CD4-positive, alpha-beta T cell (primary cell): ENCODE data around the gene PET100. TPM values are rescaled to one million over a fixed set of nuclear protein-coding genes. Genes with fewer than 3 reads are reported as not detected.
A peak's percentile ranks its signal among the peaks of the same experiment; 100 is the strongest.

Source experiments
- ATAC-seq: fragments of 200-7000 bp; cut with Tn5 transposase; one replicate; pipeline ENCODE4 v1.10.0; 2022; ENCODE audit warnings: mild to moderate bottlenecking; ENCODE audit not compliant: poor library complexity
- CTCF ChIA-PET: fragments of 350-600 bp; sonication (Branson Sonifier 250); formaldehyde crosslinking; loops from one replicate; lab custom pipeline; 2021; ENCODE audit warnings: antibody characterized with exemption, inconsistent platforms; lab: Charles Lee
- POLR2A ChIA-PET: fragments of 350-600 bp; sonication (Branson Sonifier 250); formaldehyde crosslinking; loops from one replicate; lab custom pipeline; 2021; ENCODE audit warnings: antibody characterized with exemption, inconsistent platforms; lab: Charles Lee
- DNase-seq, 14 experiments: peaks; one replicate each; pipeline ENCODE4 v3.0.0-alpha.2; 2013 to 2020; ENCODE audit warnings: mixed read lengths in 2 of 14
- H3K27ac ChIP-seq, 2 donors: one replicate each; pipeline versions ENCODE4 v1.5.1 to v1.7.0; 2013; ENCODE audit warnings: low read length in 2 of 2, low read depth in 1 of 2, mild to moderate bottlenecking in 1 of 2
- H3K27me3 ChIP-seq, 2 experiments: 1 replicate in 1 of 2; 2 replicates in 1 of 2; pipeline versions ENCODE4 v1.6.1 to v1.7.0; 2013; ENCODE audit warnings: low read length in 2 of 2, control low read depth in 1 of 2, mild to moderate bottlenecking in 1 of 2, moderate library complexity in 1 of 2; ENCODE audit not compliant: insufficient read depth in 2 of 2, control insufficient read depth in 1 of 2
- H3K36me3 ChIP-seq: one replicate; pipeline ENCODE4 v1.6.1; 2013; ENCODE audit warnings: low read length, control low read depth; ENCODE audit not compliant: insufficient read depth
- H3K4me1 ChIP-seq: one replicate; pipeline ENCODE4 v1.6.1; 2013; ENCODE audit warnings: low read length, control low read depth; ENCODE audit not compliant: insufficient read depth
- H3K4me3 ChIP-seq: one replicate; pipeline ENCODE4 v1.5.1; 2013; ENCODE audit warnings: mild to moderate bottlenecking, low read length, moderate library complexity
- H3K9me3 ChIP-seq, 2 experiments: 1 replicate in 1 of 2; 2 replicates in 1 of 2; pipeline versions ENCODE4 v1.6.1 to v1.7.0; 2013; ENCODE audit warnings: low read length in 2 of 2, mild to moderate bottlenecking in 2 of 2, control low read depth in 1 of 2, moderate library complexity in 1 of 2; ENCODE audit not compliant: control insufficient read depth in 1 of 2, insufficient read depth in 1 of 2
- H3K27ac Mint-ChIP-seq: one replicate; pipeline ENCODE4 v1.8.0; 2020; ENCODE audit warnings: mixed read lengths
- H3K27me3 Mint-ChIP-seq: one replicate; pipeline ENCODE4 v1.8.0; 2021; ENCODE audit warnings: mixed read lengths
- H3K36me3 Mint-ChIP-seq: one replicate; pipeline ENCODE4 v1.8.0; 2021; ENCODE audit warnings: low read depth, mixed read lengths
- H3K4me1 Mint-ChIP-seq: one replicate; pipeline ENCODE4 v1.8.0; 2021; ENCODE audit warnings: low read depth, mixed read lengths
- H3K4me3 Mint-ChIP-seq: one replicate; pipeline ENCODE4 v1.8.0; 2020; ENCODE audit warnings: mild to moderate bottlenecking, mixed read lengths
- H3K9me3 Mint-ChIP-seq: one replicate; pipeline ENCODE4 v1.8.0; 2020; ENCODE audit warnings: mixed read lengths
- CTCF ChIP-seq: fragments of 200-600 bp; IDR thresholded peaks from one replicate; pipeline ENCODE4 v1.8.0; 2022; ENCODE audit warnings: antibody characterized with exemption, mild to moderate bottlenecking
- intact Hi-C, 2 experiments: fragments of 100-400 bp; cut with DNase I in 1 of 2; cut with micrococcal nuclease in 1 of 2; formaldehyde crosslinking; loops; one replicate each; pipeline versions ENCODE4 v1.15.1 to v1.9.0; 2023 to 2025; cut with DNase I, micrococcal nuclease
- total RNA-seq, 174 experiments: library from RNA in 2 of 174; stranded (reverse) in 2 of 174; gene quantifications; one replicate each; pipeline ENCODE4 v1.2.3 and lab custom pipeline; 2021 to 2026

The PET100 gene
- total RNA-seq, 2 experiments from 2014 or later, result 178 to 188 TPM

- POLR2A ChIA-PET, result interaction anchor here (1.2 kb wide), 1 partner anchor 25 kb away, joined by 3 read pairs; no protein-coding TSS in a partner anchor
- peak overlapping the region; percentile 72 for H3K4me3 Mint-ChIP-seq
- peaks cover 38% of the 10 kb centered on the region for H3K36me3 Mint-ChIP-seq
- Histone ChIP-seq H3K27me3 (no peaks in the 10 kb centered on the region), H3K4me1 (peaks cover 53% of the 10 kb centered on the region), H3K36me3 (peaks cover 21% of the 10 kb centered on the region), H3K9me3 (no peaks in the 10 kb centered on the region), H3K27ac (no peak overlapping the region), H3K4me3 (no peak overlapping the region)
- ATAC-seq, result no peak
- no peak for DNase-seq
- no peak for TF ChIP-seq CTCF
- intact Hi-C loops, result no loop called here
- CTCF ChIA-PET, result no interaction called here
- H3K4me1 Mint-ChIP-seq, result peaks cover 45% of the 10 kb centered on the region
- peak overlapping the region; percentile 68 for H3K27ac Mint-ChIP-seq
- H3K27me3 Mint-ChIP-seq, result no peaks in the 10 kb centered on the region
- no peaks in the 10 kb centered on the region for H3K9me3 Mint-ChIP-seq
These were observed 3.0 kb downstream of the PET100 start for GRCh38 chr19:7632340-7633203.

- Histone ChIP-seq H3K27me3 (no peaks in the 10 kb centered on the region), H3K9me3 (no peaks in the 10 kb centered on the region), H3K4me3 (no peak within 1 kb of the TSS), H3K36me3 (peaks cover 20% of the 10 kb centered on the region), H3K4me1 (peaks cover 53% of the 10 kb centered on the region), H3K27ac (no peak within 1 kb of the TSS)
- Mint-ChIP-seq H3K36me3 (peaks cover 34% of the 10 kb centered on the region), H3K27me3 (no peaks in the 10 kb centered on the region), H3K27ac (peak within 1 kb of the TSS; percentile 90), H3K4me1 (peaks cover 40% of the 10 kb centered on the region), H3K4me3 (peak within 1 kb of the TSS; percentile 72), H3K9me3 (no peaks in the 10 kb centered on the region)
- DNase-seq, result no peak
- no peak for TF ChIP-seq CTCF
- ATAC-seq, result no peak
- ChIA-PET POLR2A (interaction anchor here (1.2 kb wide), 1 partner anchor 24 kb away, joined by 3 read pairs; no protein-coding TSS in a partner anchor), CTCF (no interaction called here)
- intact Hi-C loops, result no loop called here
These were observed 4.1 kb downstream of the PET100 start, which contains the start of gene PCP2 for GRCh38 chr19:7633698-7634097. PCP2 (minus strand) TSS chr19:7633719; CDS start chr19:7633457, 262 bp downstream.

- no peaks in the 10 kb centered on the region for H3K27me3 ChIP-seq
- H3K27ac ChIP-seq, result no peak overlapping the region
- Mint-ChIP-seq H3K4me1 (peaks cover 39% of the 10 kb centered on the region), H3K36me3 (peaks cover 32% of the 10 kb centered on the region), H3K27me3 (no peaks in the 10 kb centered on the region), H3K9me3 (no peaks in the 10 kb centered on the region), H3K4me3 (peak overlapping the region; percentile 90), H3K27ac (peak overlapping the region; percentile 90)
- intact Hi-C loops, result loop anchor here in 1 of 2 experiments (5.0 kb wide), 1 partner anchor 292 kb away; the partner anchor contains the start of gene CTXN1
- DNase-seq (no peak), ATAC-seq (no peak)
- POLR2A ChIA-PET, result no interaction called here
- H3K4me3 ChIP-seq, result no peak overlapping the region
- no peak for TF ChIP-seq CTCF
- H3K4me1 ChIP-seq, result peaks cover 53% of the 10 kb centered on the region
- H3K36me3 ChIP-seq, result peaks cover 29% of the 10 kb centered on the region
- CTCF ChIA-PET, result interaction anchor here (2.1 kb wide), 1 partner anchor 45 kb away, joined by 6 read pairs; the partner anchor contains the start of gene TRAPPC5
- no peaks in the 10 kb centered on the region for H3K9me3 ChIP-seq
These were observed 6.1 kb downstream of the PET100 start for GRCh38 chr19:7635670-7636069.
